SKM-1 (cell line): Measurements from ENCODE around the gene MRGPRF.
"Not testable (repeated sequence)": the region's sequence is repeated elsewhere in the genome, so short reads cannot be mapped to it uniquely, and the experiment has no call there.

ENCODE experiments used
- DNase-seq: peaks from one replicate; lab custom pipeline; 2025; ENCODE audit not compliant: unreplicated experiment; lab: John Stamatoyannopoulos, UW

Gene MRGPRF

DNA sequence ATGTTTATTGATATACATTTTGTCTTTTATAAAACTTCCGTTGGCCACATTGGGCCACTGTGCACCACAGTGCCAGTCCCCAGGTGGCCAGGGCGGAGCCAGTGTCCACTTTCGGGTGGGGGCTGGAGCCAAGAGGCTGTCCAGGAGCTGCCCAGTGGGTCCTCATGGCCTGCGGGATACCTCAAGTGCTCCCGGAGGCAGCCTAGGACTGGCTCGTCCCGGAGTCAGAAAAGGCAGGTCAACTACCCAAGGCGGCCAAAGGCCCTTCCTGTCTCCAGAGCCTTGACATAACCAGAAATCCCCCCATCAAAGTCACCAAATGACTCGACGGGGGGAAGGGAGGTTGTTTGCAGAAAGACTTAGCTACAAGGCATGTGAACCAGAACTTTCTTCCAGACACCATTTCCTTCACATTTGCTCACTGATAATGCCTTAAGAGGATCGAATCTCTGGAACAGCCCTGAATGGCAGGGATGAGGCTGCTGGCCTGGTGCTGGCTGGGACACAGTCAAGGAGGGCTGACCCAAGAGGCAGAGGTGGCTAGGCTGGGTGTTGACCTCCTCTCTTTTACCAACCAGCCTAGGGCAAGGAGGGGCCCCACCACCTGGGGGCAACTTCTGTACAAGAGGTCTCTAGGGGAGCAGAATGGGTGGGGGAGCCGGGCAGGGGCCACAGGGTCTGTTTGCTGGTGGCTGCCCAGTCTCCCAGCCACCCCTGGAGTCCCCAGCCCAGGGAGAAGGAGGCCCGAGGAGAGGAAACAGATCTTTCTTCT, 8.4 kb downstream of the MRGPRF start:
- no peak for DNase-seq

DNA sequence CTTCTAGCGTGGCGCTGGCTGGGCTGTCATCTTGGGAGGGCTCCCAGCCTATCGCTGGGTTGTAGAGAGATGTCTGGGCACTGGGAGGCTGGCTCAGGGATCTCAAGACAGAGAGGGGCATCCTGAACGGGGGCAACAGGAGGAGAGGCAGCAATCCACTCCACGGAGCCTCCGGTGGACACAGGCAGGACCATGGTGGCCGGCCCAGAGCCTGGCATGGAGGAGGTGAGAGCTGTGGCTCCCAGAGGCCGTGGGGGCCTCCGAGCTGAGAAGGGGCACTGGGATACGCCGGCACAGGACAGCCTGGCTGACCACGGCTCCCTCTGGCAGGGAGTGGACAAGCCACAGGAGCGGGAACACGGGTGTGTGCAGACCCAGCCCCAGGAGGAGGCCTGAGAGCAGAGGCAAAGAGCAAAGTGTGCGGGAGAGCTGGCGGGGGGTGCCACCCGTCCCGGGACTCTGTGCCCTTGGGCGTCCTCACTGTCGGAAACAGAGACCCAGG, 9.1 kb downstream of the MRGPRF start:
- DNase-seq: no peak

DNA sequence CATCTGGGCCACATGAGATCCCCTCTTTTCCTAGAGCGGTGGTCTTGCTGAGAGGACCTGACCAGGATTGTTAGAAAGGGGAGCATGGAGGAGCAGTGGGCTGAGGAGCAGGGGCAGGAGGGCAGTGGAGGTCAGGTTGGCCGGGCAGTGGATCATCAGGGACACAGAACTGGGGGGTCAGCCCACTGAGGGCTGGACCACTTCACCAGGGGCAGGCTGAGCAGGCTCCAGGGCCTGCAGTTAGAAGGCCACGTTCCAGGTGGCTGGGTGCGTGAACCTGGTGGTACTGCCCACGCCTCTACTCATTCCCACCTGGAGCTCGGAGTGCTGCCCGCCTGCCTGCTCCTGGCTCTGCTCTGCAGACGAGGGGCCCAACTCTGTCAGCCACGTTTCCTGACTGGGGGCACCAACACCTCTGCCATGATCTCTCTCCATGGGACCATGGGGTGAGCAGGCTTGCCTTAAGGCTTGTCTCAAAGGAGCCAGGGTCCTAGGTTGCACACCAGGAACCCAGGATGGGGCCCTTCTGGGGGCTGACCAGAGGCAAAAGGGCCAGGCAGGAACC, 9.7 kb downstream of the MRGPRF start:
- no peak for DNase-seq

DNA sequence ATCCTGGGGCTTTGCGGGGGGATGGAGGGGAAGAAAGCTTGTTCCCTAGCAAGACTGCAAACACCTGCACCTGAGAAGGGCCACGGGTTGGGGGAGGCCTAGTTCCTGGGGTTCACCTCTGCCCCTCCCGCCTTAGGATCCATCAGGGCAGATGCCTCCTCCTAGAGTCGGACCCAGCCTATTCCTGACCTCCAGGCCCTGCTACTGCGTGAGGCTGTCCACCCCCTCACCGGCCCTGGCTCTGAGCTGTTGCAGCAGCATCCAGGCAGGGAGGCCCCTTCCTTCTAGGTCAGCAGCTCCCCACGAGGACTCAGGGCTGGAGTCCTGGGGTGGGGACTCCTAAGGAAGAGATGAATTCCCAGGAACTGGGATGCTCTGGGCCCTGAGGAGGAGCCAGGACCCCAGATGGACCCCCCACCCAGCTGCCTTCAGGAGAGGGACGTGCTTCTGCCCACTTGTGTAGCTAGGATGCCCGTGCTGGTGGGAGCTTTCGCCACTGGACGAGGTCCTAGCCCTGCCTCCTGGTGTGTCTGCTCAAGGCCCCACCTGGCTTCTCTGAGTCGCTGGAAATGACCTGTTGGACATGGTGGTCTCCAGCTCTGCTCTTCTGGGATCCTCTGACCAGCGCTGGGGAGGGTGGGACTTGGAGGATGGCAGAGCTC, 10.3 kb downstream of the MRGPRF start:
- DNase-seq: no peak

DNA sequence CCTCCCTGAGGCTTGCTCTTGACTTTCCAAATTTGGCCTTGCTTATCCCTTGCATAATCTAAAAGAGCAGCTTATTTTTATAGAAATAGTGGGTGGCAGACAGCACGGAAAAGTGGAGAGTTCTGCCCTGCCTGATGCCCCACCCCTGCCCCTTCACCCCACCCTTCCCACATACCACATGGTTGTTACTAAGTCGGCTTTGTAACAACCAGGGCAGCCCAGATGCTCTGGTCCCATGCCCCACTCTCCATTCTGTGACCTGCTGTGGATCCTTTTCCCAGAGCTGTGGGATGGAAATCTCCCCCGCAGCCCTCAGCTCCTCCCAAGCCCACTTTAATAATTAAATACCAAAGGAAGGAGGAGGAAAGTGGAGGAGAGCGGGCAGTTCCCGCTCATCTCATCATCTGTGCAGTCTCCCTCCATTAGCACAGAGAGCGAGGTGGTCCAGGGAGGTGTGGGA, 10.9 kb downstream of the MRGPRF start:
- no peak for DNase-seq

DNA sequence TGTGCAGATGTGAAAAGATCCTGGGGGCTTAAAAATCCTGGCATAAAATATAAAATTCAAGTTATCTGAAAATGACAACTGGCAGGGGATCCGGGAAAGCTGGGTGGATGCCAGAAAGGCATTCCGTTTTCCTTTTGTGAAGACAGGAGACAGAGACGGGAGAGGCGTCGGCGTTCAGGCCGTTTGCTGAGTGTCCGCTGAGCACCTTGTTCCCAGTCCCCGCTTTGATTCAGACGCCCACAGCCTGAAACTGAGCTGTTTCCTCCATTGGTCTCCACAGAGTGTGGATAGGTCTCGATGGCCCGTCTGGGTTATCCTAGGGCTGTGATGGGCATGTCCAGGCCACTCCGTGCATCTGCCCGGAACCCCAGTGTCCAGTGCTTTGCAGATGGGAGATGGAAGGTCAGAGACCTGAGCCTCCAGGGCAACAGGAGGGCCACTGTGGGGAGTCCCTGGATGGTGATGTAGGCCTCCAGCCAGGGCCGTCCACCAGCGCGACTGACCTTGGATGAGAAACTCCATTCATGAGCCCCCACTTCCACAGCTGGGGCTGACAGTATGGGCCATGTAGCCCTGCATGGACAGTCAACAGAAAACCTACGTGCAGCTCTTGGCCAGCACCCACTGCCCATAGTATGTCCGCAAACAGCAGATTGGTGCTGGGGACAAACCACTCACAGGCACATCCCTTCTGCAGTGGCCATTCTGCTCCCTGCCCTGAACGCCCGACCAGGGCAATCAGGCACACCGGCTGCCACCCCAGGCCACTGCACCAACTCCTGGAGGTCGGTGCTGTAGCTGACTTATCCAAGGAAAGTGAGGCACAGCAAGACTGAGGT, 11.6 kb downstream of the MRGPRF start:
- no peak for DNase-seq

DNA sequence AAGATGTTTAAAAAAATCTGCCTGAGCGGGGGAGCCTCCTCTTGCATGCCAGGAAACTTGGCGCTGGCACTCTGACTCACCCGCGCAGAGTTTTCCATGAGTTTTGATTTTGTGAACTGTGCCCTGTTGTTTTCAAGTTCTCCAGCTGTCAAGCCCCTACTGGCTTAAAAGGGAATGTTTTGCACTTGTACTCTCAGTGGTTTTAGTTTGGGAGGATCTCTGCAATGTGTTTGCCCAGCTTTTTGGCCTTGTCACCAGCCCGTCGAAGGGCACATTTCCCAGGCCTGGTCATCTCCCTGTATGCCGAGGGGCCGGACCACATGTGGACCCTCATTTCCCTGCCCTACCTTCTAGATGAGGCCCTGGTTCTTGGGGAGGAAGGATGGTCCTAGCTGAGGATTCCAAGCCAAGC, 12.2 kb downstream of the MRGPRF start:
- DNase-seq: no peak

DNA sequence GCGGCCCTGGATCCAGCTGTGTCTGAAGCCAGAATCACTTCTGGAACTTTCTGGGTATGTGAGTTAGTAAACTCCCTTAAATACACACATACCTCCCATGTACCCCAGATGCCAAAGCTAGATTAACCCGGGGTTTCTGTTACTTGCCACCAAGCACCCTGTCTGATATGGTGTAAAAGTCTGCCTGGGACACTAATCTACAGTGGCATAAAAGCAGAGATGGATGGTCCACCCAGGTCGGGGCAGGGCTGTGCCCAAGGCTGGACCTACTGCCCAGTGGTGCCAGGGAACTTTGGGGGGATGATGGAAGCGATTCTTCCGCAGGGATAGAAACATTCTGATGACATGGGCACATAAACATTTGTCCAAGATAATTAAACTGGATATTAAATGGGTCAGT, 12.7 kb downstream of the MRGPRF start:
- DNase-seq: no peak

DNA sequence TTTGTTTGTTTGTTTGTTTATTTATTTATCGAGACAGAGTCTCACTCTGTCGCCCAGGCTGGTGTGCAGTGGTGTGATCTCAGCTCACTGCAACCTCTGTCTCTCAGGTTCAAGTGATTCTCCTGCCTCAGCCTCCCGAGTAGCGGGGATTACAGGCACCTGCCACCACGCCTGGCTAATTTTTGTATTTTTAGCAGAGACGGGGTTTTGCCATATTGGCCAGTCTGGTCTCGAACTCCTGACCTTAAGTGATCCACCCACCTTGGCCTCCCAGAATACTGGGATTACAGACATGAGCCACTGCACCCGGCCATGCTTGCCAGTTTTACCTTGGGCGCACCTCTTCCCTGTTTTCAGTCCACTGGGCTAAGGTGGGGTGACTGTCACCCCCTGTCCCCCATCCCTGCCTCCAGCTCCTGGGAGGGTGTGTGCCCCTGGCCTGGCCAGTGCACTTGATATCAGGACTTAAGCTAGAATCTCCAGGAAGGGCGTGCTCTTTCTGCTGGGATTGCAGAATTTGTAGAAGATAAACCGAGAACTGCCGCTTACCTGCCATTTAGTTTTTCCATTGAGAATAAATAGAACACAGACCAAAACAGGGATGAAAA, 13.2 kb downstream of the MRGPRF start:
- DNase-seq: not testable (repeated sequence)

DNA sequence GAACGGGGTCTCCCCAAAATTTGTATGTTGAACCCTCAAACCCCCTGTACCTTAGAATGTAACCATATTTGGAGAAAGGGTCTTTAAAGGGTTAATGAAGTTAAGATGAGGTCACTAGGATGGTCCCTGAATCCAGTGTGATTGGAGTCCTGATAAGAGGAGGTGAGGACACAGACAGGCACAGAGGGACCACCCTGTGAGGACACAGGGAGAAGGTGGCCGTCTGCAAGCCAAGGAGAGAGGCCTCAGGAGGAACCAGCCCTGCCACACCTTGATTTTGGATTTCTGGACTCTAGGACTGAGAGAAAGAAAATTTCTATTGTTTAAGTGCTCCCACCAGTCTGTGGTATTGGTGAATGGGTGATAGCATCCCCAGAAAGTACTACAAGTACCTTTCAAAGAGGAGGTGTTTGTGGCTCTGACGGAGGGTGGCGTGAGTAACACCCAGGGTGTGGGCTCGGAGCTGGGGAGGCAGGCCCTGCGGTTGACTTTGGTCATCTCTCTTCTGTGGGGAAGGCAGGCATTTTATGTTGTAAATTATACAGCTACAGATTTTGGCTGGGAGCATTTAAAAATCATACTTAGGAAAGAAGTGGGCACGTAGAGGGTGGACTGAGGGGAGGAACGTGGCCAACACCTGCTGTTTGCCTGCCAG, 13.8 kb downstream of the MRGPRF start:
- no peak for DNase-seq

DNA sequence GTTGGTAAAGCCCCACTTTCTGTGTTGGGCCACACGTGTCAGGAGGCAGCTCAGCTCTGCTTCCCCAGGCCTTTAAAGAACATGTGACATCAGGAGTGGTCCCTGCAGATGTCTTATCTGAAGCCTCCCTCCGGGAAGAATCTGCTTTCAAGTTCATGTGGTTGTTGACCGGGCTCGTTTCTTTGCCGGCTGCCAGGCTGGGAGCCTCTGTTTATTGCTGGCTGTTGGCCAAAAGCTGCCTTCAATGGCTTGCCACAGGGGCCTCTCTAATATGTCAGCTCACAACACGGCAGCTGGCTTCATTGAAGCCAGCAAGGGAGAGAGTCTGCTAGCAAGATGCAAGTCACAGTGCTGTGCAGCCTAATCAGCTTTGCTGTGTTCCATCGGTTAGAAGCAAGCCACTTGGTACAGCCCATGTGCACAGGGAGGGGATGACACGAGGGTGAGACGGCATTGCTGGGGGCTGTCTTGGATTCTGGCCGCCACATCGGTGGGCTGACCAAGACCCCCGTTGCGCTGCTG, 14.6 kb downstream of the MRGPRF start:
- DNase-seq: no peak

DNA sequence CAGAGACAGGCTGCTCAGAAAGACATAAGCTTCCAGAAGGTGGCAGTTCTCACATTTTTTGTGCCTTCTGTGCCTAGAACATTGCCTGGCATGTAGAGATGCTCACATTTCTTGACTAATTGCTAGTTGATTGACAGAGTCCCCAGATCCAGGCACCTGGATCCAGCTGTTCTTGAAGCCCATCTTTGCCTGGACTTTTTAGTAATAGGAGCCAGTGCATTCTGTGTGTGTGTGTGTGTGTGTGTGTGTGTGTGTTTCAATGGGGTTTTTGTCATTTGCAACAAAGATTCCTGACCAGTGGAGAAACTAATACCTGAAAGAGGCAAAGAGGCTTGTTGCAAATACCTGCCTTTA, 15.1 kb downstream of the MRGPRF start:
- no peak for DNase-seq

DNA sequence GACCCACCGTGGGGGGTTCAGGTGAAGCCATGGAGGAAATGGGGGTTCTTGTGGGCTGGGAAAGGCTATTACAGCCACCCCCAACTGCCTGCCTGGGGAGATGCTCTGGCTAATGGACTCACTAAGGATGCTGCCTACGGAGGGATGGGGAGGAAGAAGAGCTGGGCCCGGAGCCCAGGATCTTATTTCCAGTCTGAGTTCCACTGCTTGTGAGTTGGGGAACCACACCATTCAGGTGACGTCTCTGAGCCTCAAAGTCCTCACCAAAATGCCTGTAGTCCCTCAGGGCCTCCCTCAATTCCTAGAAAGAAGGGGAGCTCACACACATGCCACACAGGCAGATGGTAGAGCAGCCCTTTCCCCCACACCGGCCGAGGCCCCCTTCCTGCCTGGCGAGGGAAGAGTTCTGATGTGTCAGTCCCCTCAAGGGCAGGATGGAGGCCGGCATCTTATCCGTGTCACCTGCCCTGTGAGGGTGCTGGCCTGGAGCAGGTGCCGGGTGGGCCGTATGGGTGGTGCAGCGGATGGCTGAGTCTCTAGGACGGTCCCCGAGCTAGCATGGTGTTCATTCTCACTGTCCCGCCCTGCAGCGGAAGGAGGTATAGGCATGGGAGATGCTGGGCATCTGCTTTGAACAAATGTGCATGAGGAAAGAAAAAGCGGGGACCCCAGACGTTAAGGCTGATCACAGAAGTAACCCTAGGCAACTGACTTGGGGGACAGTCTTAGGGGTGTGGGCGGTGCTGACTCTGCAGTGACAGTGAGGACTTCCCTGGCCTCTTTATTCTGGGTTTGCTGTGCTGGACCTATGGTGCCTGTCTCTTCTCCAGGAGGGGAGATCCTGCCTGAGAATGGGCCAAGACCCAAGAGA, 15.7 kb downstream of the MRGPRF start:
- DNase-seq: no peak

DNA sequence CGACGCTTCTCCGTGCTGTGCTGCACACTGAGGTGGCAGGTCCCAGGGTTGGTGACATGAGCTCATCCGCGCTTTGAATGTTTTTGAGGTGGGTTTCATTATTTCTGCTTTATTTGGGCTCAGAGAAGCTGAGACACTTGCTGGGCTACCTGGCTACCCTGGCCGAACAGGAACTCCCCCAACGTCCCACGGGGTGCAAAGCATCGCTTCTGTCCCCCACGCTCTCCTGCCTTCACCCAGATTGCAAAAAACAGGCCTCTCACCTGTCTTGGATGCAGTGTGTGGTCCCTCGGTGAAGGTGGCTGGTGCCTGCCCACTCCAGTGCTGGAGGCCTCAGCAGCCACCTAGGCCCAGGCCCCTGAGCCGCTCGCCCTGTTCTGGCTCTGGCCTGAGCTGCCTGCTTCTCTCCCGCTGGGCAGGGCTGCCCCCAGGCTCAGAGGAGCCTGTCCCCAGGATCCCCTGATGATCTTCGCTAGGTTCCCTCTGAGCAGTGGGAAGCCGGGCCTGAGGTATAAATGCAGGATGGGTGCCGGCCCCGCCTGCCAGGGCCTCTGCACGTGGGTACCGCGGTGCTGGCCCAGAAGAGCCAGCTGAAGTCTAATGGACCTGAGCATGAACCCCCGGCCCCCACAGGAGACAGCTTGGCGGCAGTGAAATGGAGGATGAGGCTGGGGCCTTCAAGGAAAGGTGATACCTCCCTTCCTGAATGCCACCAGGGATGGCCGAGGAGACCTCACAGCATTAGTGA, 16.5 kb downstream of the MRGPRF start:
- DNase-seq: no peak

DNA sequence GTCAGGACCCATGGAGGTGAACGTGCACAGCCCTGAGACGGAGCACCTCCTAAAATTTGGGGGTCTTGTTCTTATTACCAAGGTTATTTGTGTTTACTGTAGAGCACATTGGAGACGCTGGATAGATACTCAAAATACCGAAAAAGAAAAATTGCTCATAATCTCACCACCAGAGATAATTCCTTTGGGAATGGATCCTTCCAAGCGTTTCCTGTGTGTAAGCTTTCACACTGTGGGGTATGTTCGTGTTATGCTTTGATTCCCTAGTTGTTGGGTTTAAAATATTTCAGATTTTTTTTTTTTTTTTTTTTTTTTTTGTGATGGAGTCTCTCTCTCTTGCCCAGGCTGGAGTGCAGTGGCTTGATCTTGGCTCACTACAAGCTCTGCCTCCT, 18.2 kb downstream of the MRGPRF start:
- DNase-seq: no peak

DNA sequence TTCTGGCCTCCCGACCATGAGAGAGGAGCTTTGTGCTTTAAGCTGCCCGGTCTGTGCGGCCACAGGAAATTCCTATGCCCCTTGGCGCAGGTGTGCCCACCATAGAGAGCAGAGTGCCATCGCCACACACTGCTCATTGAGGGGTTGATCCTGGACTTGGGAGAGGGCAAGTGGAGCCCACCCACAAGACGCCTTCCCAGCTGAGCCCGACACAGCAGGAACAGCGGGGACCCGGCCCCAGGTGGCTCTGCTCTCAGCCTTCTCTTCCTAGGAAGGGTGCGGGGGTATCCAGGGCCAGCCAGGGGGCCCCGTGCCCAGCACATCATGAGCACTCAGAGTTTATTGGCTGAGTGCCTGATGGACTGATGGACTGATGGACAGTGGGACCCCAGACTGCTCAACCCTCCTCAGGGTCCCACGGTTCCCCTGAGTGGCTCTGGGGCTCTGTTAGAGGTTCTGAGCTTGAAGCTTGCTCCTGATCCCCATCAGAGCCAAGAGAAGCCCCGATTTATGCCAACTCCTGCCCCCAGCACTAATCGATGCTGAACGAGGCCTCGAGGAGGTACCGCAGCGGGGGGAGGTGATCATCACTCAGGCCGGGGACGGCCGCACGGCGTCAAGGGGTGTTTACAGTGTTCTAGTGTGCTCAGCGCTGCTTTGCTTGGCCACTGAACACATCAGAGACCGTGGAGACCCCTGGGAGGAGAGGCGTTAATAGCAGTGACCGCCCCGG, 18.7 kb downstream of the MRGPRF start:
- DNase-seq: no peak

DNA sequence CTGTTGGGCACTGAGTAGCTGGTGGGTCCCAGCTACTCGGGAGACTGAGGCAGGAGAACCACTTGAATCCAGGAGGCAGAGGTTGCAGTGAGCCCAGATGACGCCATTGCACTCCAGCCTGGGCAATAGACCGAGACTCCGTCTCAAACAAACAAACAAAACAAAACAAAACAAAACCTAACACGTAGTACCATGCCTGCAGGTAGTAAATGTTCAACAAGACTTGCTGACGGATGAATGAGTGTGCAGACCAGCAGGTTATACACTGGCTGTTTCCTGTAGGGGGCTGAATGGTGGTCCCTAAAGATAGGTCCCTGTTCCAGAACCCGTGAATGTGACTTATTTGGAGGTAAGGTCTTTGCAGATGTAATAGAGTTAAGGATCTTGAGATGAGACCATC, 19.5 kb downstream of the MRGPRF start:
- no peak for DNase-seq

DNA sequence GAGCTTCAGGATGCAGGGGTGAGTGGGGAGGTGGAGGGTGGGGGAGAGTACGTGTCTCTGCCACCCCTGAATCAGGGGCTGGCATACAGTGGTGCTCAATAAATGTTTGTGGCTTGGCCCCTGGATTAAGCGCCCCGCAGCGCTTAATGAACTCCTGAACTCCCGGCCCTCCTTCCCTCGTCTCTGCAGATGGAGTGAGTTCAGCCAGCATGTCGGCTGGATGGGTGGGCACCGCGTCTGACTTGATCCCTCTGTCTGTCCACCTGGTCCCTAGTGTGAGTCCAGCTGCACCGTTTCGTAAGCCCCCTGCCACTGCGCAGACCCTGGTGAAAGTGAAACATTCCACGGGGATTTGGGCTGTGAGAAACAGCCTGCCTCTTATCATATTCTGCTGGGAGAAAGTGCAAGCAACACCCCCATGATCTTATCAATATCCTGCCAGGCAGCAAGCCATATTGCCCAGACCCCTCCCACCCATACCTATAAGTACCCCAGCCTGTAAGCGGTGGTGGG, 20.2 kb downstream of the MRGPRF start:
- no peak for DNase-seq
